Ishikawa (cell line): ENCODE data around the gene CD247.

Experiments
- CEBPB ChIP-seq: IDR thresholded peaks from 2 replicates; pipeline ENCODE4 v1.6.1; 2012
- CREB1 ChIP-seq: IDR thresholded peaks from 2 replicates; pipeline ENCODE4 v1.6.1; 2012; ENCODE audit warnings: low read depth
- EGR1 ChIP-seq: IDR thresholded peaks from 2 replicates; pipeline ENCODE4 v1.6.1; 2012
- EP300 ChIP-seq: IDR thresholded peaks from 2 replicates; pipeline ENCODE4 v1.6.1; 2012; ENCODE audit warnings: borderline replicate concordance
- FOXM1 ChIP-seq: IDR thresholded peaks from 2 replicates; pipeline ENCODE4 v1.6.1; 2012; ENCODE audit warnings: low read depth, borderline replicate concordance
- MAX ChIP-seq: IDR thresholded peaks from 2 replicates; pipeline ENCODE4 v1.6.1; 2012
- NFIC ChIP-seq: IDR thresholded peaks from 2 replicates; pipeline ENCODE4 v1.6.1; 2012
- RAD21 ChIP-seq: IDR thresholded peaks from 2 replicates; pipeline ENCODE4 v1.6.1; 2012; ENCODE audit warnings: low read depth
- REST ChIP-seq: IDR thresholded peaks from 2 replicates; pipeline ENCODE4 v1.6.1; 2012; ENCODE audit warnings: low read depth, mild to moderate bottlenecking
- TAF1 ChIP-seq: IDR thresholded peaks from 2 replicates; pipeline ENCODE4 v1.6.1; 2012; ENCODE audit warnings: low read depth, mild to moderate bottlenecking
- TCF12 ChIP-seq: IDR thresholded peaks from 2 replicates; pipeline ENCODE4 v1.6.1; 2012; ENCODE audit warnings: low read depth
- TEAD4 ChIP-seq: IDR thresholded peaks from 2 replicates; pipeline ENCODE4 v1.6.1; 2012
- USF1 ChIP-seq: IDR thresholded peaks from 2 replicates; pipeline ENCODE4 v1.6.1; 2012
- YY1 ChIP-seq: IDR thresholded peaks from 2 replicates; pipeline ENCODE4 v1.6.1; 2012; ENCODE audit warnings: low read depth
- ZBTB7A ChIP-seq: IDR thresholded peaks from 2 replicates; pipeline ENCODE4 v1.6.1; 2012; ENCODE audit warnings: low read depth

CD247 gene

GRCh38 chr1:167542109-167543032, 24.0 kb upstream of the CD247 start:
- TF ChIP-seq ZBTB7A (no peak), EGR1 (no peak), RAD21 (no peak), FOXM1 (no peak), TCF12 (no peak), CREB1 (no peak)

- TF ChIP-seq REST (no peak), TEAD4 (no peak)
Observed at GRCh38 chr1:167541610-167542009, 23.3 kb upstream of the CD247 start.

- TF ChIP-seq TAF1 (no peak), CEBPB (no peak), YY1 (no peak), TEAD4 (no peak), CREB1 (no peak), EGR1 (no peak), EP300 (no peak), REST (no peak), ZBTB7A (no peak), RAD21 (no peak), FOXM1 (no peak), TCF12 (no peak), NFIC (no peak), MAX (no peak), USF1 (no peak)
Observed at GRCh38 chr1:167541003-167541402, 22.7 kb upstream of the CD247 start.

GRCh38 chr1:167538657-167539056, 20.3 kb upstream of the CD247 start:
- TF ChIP-seq EP300, result no peak
- no peak for TF ChIP-seq CREB1
- no peak for TF ChIP-seq EGR1
- no peak for TF ChIP-seq NFIC
- TF ChIP-seq TAF1, result no peak
- TF ChIP-seq TEAD4, result no peak
- no peak for TF ChIP-seq MAX
- no peak for TF ChIP-seq TCF12
- no peak for TF ChIP-seq YY1
- TF ChIP-seq ZBTB7A, result no peak
- no peak for TF ChIP-seq USF1
- no peak for TF ChIP-seq CEBPB

- TF ChIP-seq RAD21 (peak; percentile 78), TCF12 (no peak), ZBTB7A (no peak), CEBPB (no peak), NFIC (no peak), CREB1 (no peak), TEAD4 (peak; percentile 18; the same call in 1 of the 2 replicates)
Observed at GRCh38 chr1:167533851-167534300, 15.5 kb upstream of the CD247 start.
